Endometrial microvascular endothelial cells (primary cell): Measurements from ENCODE around the gene CYFIP1. TPM values are rescaled to one million over a fixed set of nuclear protein-coding genes. Genes with fewer than 3 reads are reported as not detected.

Source experiments
- in situ Hi-C: cut with HindIII; loops from 2 replicates; pipeline ENCODE4 v1.10.0; 2017; ENCODE audit warnings: low sequenced_read_pairs, low pct_unique_long_range_greater_than_20kb; ENCODE audit errors: inconsistent ontology term
- total RNA-seq: library from RNA; depleted of rRNA; stranded (reverse); fragments of >200 nt; gene quantifications from one replicate; pipeline ENCODE4 v1.2.3, GENCODE V29; 2015; ENCODE audit errors: inconsistent ontology term

The CYFIP1 gene
- total RNA-seq, 1 donor from 2014 or later = 117 TPM

- in situ Hi-C loops = no loop called here
Observed at GRCh38 chr15:22973987-22974386, 6.2 kb downstream of the CYFIP1 start.

GRCh38 chr15:22973286-22973685 lies 6.9 kb downstream of the CYFIP1 start:
- in situ Hi-C loops = no loop called here

GRCh38 chr15:22969489-22969888 lies 10.7 kb downstream of the CYFIP1 start:
- in situ Hi-C loops = no loop called here

- in situ Hi-C loops = no loop called here
Observed at GRCh38 chr15:22968366-22968765, 11.8 kb downstream of the CYFIP1 start.

- in situ Hi-C loops = no loop called here
Observed at GRCh38 chr15:22967084-22967770, 12.9 kb downstream of the CYFIP1 start.

GRCh38 chr15:22966321-22967083 lies 13.7 kb downstream of the CYFIP1 start:
- in situ Hi-C loops = no loop called here

- in situ Hi-C loops = no loop called here
Observed at GRCh38 chr15:22963641-22964040, 16.5 kb downstream of the CYFIP1 start.

GRCh38 chr15:22962611-22963010 lies 17.6 kb downstream of the CYFIP1 start:
- in situ Hi-C loops = no loop called here

GRCh38 chr15:22961762-22962161 lies 18.4 kb downstream of the CYFIP1 start:
- in situ Hi-C loops = no loop called here

GRCh38 chr15:22960556-22960955 lies 19.6 kb downstream of the CYFIP1 start:
- in situ Hi-C loops = no loop called here

- in situ Hi-C loops = no loop called here
Observed at GRCh38 chr15:22960126-22960525, 20.0 kb downstream of the CYFIP1 start.

GRCh38 chr15:22959321-22960101 lies 20.7 kb downstream of the CYFIP1 start:
- in situ Hi-C loops = no loop called here

- in situ Hi-C loops = no loop called here
Observed at GRCh38 chr15:22958487-22959280, 21.5 kb downstream of the CYFIP1 start.

GRCh38 chr15:22956978-22957260 lies 23.2 kb downstream of the CYFIP1 start:
- in situ Hi-C loops = no loop called here

GRCh38 chr15:22956257-22956977 lies 23.8 kb downstream of the CYFIP1 start:
- in situ Hi-C loops = no loop called here

- in situ Hi-C loops = no loop called here
Observed at GRCh38 chr15:22955544-22956119, 24.5 kb downstream of the CYFIP1 start.

GRCh38 chr15:22954798-22955543 lies 25.2 kb downstream of the CYFIP1 start:
- in situ Hi-C loops = no loop called here

GRCh38 chr15:22954326-22954725 lies 25.8 kb downstream of the CYFIP1 start:
- in situ Hi-C loops = no loop called here
